ENCODE results near the gene ATP10B.

Gene ATP10B

GRCh38 chr5:160548949-160549645 lies 302.9 kb downstream of the ATP10B start:
- DNase-seq (ENCODE audit: low read depth) = peak; percentile 42

GRCh38 chr5:160547872-160548271 lies 304.1 kb downstream of the ATP10B start:
- no peak for DNase-seq (ENCODE audit: low read depth)

- DNase-seq (ENCODE audit: low read depth) = no peak
Measured at GRCh38 chr5:160547061-160547460, 304.9 kb downstream of the ATP10B start.

- no peak for DNase-seq (ENCODE audit: low read depth)
Measured at GRCh38 chr5:160545832-160546231, 306.2 kb downstream of the ATP10B start.

- no peak for DNase-seq (ENCODE audit: low read depth)
Measured at GRCh38 chr5:160543395-160543794, 308.6 kb downstream of the ATP10B start.

GRCh38 chr5:160542840-160543239 lies 309.2 kb downstream of the ATP10B start:
- no peak for DNase-seq (ENCODE audit: low read depth)

- no peak for DNase-seq (ENCODE audit: low read depth)
Measured at GRCh38 chr5:160542281-160542680, 309.7 kb downstream of the ATP10B start.

GRCh38 chr5:160539431-160539830 lies 312.6 kb downstream of the ATP10B start:
- no peak for DNase-seq (ENCODE audit: low read depth)

GRCh38 chr5:160537940-160538339 lies 314.1 kb downstream of the ATP10B start:
- no peak for DNase-seq (ENCODE audit: low read depth)

GRCh38 chr5:160537116-160537515 lies 314.9 kb downstream of the ATP10B start:
- DNase-seq (ENCODE audit: low read depth) = no peak

GRCh38 chr5:160534914-160535313 lies 317.1 kb downstream of the ATP10B start:
- DNase-seq (ENCODE audit: low read depth) = no peak

GRCh38 chr5:160534125-160534524 lies 317.9 kb downstream of the ATP10B start:
- peak; percentile 54 for DNase-seq (ENCODE audit: low read depth)

- DNase-seq (ENCODE audit: low read depth) = no peak
Measured at GRCh38 chr5:160525471-160526261, 326.3 kb downstream of the ATP10B start.

GRCh38 chr5:160524827-160525226 lies 327.2 kb downstream of the ATP10B start:
- no peak for DNase-seq (ENCODE audit: low read depth)

GRCh38 chr5:160523502-160524163 lies 328.4 kb downstream of the ATP10B start:
- no peak for DNase-seq (ENCODE audit: low read depth)

GRCh38 chr5:160521392-160521663 lies 330.7 kb downstream of the ATP10B start:
- DNase-seq (ENCODE audit: low read depth) = no peak

- no peak for DNase-seq (ENCODE audit: low read depth)
Measured at GRCh38 chr5:160520609-160521391, 331.2 kb downstream of the ATP10B start.

- no peak for DNase-seq (ENCODE audit: low read depth)
Measured at GRCh38 chr5:160516696-160517530, 335.1 kb downstream of the ATP10B start.

- DNase-seq (ENCODE audit: low read depth) = no peak
Measured at GRCh38 chr5:160514866-160515265, 337.1 kb downstream of the ATP10B start.

- DNase-seq (ENCODE audit: low read depth) = no peak
Measured at GRCh38 chr5:160514191-160514590, 337.8 kb downstream of the ATP10B start.

- DNase-seq (ENCODE audit: low read depth) = no peak
Measured at GRCh38 chr5:160513485-160513884, 338.5 kb downstream of the ATP10B start.
